GM12801 (cell line): Measurements from ENCODE around the gene GNG5.

Experiments used
- TF ChIP-seq, protein P1 (sequence below): IDR thresholded peaks from one replicate; pipeline ENCODE4 v1.5.1; 2011; ENCODE audit warnings: control low read depth; ENCODE audit not compliant: insufficient read length; ENCODE audit errors: extremely low read depth

The GNG5 gene

DNA sequence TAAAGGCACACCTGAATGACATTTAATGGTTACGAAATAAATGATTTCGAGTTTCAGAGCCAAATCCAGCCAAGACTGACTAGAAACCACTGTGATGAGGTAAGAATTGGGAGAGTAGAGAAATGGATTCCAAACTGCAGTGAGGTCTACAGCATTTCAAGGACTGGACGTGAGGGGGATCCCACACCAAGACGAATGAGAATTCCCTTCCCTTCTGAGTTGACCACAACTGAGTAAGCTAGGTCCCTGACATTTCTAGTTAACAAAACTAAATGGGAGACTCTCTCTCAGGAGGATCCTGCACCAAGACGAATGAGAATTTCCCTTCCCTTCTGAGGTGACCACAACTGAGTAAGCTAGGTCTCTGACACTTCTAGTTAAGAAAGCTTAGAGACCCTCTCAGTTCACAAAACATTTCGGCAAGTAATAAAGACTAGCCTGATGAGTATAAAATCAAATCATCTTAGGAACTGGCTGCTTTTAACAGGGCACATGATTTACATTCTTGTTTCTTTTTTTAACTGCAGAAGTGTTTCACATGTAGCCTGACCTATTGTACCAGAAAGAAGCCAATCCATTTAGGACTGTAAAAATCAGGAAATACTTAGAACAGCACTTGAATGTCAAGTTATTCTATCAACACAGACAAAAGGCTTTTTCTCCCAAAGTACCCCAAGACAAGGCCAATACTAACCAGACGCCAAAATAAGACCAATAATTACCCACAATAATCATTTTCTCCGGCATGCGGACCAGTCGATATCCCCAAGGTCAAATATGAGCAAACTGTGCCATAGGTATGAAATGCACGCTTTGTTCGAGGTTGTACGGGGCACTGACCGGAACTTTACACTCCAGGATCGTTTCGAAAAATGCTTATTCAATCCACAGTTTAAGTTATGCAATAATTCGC lies 1.5 kb downstream of the GNG5 start:
- TF ChIP-seq, protein P1, sequence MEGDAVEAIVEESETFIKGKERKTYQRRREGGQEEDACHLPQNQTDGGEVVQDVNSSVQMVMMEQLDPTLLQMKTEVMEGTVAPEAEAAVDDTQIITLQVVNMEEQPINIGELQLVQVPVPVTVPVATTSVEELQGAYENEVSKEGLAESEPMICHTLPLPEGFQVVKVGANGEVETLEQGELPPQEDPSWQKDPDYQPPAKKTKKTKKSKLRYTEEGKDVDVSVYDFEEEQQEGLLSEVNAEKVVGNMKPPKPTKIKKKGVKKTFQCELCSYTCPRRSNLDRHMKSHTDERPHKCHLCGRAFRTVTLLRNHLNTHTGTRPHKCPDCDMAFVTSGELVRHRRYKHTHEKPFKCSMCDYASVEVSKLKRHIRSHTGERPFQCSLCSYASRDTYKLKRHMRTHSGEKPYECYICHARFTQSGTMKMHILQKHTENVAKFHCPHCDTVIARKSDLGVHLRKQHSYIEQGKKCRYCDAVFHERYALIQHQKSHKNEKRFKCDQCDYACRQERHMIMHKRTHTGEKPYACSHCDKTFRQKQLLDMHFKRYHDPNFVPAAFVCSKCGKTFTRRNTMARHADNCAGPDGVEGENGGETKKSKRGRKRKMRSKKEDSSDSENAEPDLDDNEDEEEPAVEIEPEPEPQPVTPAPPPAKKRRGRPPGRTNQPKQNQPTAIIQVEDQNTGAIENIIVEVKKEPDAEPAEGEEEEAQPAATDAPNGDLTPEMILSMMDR, result no peak

DNA sequence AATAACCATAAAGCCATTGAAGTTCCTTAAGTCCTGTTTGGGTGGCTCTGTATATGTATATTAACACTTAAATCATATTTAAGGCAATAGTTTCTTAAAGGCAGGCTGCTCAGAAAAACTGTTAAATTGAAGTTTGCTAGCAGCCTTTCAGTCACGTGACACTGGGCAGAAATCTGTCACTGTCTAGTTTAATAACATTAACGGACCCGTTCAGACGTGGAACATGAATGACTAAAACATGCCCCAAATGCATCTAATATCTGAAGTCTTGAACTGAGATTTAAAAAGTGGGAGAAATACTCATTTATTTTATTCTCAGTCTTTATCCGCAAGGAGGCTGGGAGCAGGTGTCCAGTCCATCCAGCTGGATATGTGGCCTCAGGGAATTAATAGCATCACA lies 3.5 kb downstream of the GNG5 start:
- TF ChIP-seq, protein P1, result no peak

DNA sequence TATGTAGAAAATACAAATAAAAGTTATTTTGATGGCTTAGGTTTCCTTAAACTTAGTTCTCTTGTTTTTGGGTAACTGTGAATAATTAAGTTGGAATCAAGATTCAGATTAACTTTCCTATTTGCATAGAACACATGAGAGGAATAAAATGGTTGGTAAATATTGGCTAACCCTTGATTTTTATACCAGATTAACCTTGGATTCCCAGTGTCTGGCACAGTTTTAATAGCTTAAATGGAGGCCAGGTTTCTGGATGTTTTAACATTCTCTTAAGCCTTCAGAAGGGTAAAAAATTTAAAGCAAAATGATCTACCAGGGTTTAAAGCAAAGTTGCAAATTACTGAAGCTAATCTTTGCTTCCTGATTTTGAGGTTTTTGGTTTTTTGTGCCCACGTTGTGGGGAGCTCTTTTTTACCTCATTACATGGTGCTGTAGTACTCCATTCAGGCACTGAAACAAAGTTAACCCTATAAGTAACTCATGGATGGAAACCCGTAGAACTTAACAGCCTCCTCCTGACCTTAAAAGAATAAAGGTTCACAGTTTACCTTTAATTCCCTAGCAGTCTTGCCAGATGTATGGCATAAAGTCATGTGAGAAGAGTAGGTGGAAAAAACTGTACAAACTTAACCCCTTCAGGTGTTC lies 8.6 kb downstream of the GNG5 start:
- TF ChIP-seq, protein P1, result no peak

DNA sequence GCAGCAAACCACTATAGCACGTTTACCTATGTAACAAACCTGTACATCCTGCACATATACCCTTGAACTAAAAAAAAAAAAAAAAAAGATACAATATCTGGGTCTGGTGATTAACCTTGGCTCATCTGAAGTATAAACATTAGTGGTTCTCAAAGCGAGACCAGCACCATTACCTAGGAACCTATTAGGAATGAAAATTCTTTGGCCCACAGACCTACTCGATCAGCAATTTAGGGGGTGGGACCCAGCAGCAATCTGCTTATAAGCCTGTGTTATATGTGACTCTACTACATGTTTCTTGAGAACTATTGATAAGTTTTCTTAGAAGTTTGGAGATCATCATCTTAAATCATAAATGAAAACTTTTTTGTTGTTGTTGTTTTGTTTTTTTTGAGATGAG lies 9.9 kb downstream of the GNG5 start:
- TF ChIP-seq, protein P1, result no peak

DNA sequence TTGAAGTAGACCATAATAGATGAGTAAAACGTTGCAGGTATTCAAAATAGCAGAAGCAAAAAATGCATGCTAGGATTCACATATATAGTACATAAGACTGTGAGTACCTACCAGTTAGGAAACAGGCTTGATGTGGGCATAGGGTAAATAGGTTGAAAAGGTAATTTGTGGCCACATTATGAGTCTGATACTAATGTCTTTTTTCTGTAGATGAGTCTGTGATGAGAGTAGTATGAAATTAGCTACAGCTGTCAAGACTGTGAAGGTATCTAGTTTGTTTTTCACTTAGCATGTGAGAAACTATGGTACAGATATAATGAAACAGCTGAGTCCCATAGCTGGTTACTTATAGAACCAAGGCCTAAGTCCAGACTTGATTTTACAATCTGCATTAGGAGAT lies 12.6 kb downstream of the GNG5 start:
- TF ChIP-seq, protein P1, result no peak

DNA sequence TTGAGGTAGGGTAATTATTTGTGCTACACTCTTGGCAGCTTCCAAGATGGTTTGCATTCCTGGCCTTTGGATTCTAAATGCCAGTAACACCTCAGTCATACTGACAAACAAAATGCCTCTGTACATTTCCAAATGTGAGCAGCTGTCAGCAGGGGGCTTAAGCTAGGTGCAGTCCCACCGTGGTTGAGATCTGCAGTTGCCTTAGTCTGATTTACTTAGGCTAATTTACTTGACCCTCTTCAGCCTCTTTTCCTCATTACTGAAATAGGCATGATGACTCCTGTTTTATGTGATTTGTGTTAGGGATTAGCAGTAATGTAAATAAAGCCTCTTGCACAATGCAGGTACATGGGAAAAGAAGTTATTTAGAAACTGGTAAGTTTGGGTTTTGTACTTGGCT lies 13.7 kb downstream of the GNG5 start:
- TF ChIP-seq, protein P1, result no peak

DNA sequence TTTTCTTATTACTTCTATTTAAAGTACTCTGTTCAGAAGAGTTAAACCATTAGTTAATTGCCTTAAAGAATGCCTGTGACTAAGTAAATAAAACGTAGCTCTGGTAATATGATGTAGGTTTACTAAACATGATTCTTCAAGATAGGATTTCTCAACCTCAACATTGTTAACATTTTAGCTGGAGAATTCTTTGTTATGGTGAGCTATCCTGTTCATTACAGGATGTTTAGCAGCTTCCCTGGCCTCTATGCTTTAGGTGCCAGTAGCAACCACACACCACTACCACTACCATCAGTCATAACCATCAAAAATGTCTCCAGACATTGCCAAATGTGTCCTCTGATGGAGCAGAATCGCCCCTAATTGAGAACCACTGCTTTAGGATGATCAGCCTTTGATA lies 16.6 kb downstream of the GNG5 start:
- TF ChIP-seq, protein P1, result no peak
